ENCODE results near the gene HHIPL2.

Gene HHIPL2

DNA sequence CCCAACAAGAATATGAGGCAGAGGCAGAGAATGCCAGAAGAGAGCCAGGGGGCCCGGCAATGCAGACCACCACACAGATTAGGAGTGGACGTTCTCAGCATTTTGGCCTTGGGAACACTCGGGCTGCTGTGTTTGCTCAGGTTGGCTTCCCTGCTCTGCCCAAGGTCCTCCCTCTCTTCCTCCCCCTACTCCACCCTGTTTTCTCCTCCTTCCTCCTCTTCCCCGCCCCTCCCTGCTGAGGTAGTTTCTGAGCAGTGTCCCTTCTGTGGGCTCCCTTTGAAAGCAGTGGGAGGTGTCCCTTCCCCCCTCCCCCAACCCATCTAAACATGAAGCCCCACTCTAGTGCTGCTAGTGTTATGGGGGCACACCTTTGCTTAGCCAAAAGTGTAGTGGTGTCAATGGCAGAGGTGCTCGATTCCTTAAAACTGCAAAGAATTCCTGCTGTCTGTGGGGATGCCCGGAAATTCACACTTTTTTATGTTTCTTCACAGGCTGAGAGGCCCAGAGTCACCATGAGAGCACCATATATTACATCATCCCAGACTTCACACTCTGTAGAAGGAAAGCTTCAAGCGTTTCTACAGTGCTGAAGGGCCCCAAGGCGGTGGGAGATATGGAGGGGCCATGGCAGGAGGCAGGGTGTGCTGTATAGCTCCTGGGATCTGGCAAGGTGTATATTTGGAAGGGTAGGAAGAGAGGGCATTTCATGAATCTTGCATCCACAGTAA is at the start of gene HHIPL2:
Gene HHIPL2 (minus strand): TSS at position 161 of the 728 bp plus-strand sequence. CDS start 60 bp downstream, at position 101.
- no peak for FAIRE-seq

DNA sequence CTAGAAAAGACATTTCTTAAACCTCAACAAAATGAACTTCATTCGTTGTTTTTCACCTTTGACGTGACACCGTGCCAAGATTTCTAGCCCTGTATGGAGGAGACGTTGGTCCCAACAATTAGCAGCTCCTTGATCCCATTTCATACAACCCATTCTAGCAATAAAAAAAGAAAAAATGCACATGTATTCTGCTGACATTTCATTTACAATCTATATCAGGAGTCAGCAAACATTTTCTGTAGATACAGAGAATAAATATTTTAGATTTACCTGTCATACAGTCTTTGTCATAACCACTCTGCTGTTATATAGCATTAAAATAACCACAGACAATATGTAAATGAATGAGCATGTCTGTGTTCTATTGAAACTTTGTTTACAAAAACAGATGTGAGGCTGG is 48.8 kb upstream of the HHIPL2 start:
- no peak for FAIRE-seq

DNA sequence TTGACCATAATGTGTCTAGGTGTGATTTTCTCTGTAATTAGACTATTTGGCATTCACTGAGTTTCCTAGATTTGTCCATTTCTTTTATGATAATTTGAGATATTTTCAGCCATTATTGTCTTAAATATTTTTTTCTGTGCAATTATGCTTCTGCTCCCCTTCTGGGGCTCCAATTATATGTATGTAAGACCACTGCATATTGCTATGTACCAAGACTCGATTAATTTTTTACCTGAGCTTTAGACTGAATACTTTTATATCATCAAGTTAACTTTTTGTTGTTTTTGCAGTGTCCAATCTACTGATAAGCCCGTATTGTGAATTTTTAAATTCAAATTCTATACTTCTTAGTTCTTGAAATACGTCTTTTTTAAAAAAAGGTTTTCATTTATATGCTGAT is 46.9 kb upstream of the HHIPL2 start:
- FAIRE-seq = no peak

DNA sequence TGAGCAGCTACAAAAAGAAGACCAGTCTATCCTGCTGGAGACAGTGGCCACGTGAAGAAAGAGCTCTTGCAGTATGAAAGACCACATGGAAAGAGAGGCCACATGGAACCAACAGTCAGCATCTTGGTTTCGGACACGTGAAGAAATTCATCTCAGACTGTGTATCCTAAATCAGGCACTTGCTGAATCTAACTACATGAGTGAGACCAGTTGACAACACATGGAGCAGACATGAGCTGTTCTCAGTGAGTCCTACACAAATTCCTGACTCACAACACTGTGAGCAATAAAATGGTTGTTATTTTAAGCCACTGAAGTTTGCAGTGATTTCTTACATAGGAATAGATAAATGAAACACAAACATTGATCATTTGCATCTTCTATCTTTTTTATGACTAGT is 44.3 kb upstream of the HHIPL2 start:
- no peak for FAIRE-seq

DNA sequence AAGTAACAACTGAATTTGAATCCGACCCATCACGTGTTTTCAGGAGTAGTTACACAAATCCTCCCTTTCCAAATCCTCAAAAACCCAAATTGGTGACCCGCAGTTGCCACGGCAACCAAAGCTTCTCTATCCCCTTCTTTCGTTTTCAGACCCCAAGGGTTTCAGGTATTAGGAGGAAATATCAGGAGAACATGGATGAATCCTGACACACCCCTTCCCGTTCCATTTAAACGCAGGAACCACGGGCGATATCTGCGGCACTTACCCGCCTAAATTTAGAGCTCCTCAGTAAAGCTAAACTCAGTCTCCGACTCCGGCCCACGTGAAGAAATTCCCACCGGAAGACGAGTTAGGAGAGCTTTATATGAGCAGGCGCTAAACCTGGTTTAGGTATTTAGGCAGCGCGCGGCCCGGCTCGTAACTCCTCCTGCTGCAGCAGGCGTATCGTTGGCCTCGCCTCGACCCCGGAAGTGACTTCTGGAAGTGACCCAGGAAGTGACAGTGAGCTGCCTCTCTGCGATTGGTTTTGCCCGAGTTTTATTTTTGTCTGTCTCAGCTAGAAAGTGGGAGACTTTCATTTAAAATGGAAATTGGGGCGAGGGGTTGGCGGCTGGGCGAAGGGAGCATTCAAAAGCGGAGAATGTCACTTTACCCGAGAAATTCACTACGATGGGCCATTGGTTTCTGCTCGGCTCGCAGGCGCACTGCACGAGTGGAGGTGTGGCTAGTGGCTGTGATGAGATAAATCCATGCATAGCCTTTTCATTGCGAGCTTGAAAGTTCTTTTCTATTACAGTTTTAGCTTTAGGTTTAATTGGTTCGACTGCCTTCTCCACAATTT is 41.8 kb upstream of the HHIPL2 start, which contains the start of gene TAF1A:
Gene TAF1A (minus strand): TSS at position 472 of the 841 bp plus-strand sequence.
- peak; percentile 95 for FAIRE-seq

DNA sequence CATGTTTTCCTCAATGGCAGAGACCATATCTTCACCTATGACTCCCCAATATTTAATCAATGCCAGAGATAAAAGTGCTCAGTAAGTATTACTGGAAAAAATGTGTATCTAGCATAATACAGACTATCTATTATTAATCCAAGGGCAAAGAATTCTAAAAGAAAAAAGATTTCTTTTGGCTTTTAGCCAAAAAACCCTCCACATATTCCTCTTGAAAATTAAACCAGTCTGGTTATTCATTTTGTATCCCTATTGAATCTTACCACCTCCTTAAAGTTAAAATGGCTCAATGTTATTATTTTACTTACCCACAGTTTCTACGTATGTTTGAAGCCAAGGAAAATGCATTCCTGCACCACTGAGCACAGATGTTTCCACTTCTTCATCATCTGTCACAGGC is 40.2 kb upstream of the HHIPL2 start:
- no peak for FAIRE-seq

DNA sequence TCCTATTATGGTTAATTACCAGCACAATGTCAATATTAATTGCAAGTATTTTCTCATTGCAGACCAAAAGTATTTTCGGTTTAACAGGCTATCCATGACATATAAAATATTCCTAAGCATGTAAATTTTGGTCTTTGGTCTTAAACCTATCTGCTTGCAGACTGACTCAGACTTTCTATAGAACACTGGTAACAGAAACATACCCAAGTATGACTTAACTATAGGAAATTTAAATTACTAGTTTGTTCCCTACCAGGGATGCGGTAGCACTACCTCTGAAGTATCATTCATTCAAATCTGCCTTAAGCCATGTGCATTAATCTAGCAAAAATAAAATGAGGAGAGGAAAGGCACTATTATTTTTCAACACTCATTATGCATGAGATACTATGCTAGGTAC is 38.9 kb upstream of the HHIPL2 start:
- FAIRE-seq = no peak

DNA sequence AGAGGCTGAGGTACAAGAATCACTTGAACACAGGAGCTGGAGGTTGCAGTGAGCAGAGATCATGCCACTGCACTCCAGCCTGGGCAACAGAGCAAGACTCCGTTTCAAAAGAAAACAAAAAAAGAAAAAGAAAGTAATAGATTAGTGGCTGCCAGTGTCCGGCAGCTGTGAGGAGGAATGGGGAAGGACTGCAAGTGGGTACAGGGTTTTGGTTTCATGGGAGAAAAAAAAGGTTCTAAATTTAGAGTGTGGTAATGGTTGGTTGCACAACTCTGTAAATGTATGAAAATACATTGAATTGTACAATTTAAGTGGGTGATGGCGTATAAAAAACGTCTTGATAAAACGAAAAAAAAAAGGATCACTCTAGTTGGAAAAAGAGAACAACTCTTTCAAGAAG is 35.2 kb upstream of the HHIPL2 start:
- FAIRE-seq = no peak

DNA sequence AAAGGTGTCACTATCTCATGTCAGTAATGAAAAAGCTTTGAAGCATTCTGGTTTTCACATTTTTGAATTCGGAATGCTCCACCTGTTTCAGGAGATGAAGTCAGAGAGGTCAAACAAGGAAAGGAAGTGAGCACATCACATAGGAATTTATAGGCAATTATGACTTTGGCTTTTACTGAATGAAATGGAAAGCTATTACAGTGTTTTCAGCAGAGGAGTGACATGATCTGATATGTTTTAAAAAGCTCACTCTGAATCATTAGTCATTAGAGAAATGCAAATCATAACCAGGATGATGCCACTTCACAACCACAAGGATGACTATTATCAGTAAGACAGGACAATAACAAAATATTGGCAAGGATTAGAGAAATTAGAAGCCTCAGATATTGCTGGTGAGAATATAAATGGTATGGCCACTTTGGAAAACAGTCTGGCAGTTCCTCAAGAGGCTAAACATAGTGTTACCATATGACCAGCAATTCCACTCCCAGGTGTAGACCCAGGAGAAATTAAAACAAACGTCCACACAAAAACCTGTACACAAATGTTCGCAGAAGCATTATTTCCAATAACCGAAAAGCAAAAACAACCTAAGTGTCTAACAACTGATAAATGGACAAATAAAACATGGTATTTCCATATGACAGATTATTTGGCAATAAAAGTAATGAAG is 34.3 kb upstream of the HHIPL2 start:
- no peak for FAIRE-seq

DNA sequence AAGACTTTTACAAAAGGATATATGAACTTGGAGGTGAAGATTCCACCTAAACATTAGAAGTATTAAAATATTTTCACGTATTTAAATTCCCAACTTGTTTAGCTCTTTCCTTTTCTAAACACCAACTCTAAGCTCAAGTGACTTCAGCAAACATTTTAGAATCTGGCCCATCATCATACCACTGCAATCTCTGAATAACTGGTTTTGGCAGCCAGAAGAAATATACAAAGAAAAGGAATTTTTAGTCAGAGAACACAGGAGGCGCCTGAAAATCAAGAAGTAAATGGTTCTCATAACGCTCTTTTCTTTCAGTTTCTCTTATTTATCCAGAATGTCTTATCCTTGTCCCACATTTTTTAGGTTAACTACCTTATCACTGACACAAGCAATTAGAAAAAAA is 31.4 kb upstream of the HHIPL2 start:
- no peak for FAIRE-seq

DNA sequence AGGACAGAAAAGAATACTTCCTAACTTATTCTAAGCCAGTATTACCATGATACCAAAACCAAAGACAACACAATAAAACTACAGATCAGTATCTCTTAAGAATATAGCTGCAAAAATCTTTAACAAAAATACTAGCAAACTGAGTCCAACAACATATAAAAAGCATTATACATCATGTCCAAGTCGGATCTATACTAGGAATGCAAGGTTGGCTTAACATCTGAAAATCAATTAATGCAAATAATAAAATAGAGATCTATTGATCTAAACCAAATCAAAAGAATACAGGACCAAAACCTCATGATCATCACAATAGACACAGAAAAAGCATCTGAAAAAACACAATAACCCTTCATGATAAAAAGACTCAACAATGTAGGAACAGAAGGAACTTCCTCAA is 22.9 kb upstream of the HHIPL2 start:
- FAIRE-seq = no peak

DNA sequence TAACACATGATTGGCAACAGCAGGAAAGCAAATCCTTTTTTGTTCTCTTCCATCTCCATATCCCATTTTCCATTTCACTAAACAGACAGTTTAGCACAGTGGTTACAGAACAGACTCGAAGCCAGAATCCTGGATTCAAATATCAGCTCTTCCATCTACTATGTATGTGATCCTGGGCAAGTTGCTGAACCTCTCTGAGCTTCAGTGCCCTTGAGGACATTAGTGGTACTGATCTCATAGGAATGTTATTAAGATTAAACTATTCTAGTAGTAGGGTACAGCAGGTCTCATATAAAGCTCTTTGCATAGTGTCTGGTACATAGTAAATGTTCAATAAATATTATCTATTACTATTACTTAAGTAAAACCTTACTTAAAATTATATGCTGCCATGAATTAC is 13.8 kb upstream of the HHIPL2 start:
- FAIRE-seq = no peak

DNA sequence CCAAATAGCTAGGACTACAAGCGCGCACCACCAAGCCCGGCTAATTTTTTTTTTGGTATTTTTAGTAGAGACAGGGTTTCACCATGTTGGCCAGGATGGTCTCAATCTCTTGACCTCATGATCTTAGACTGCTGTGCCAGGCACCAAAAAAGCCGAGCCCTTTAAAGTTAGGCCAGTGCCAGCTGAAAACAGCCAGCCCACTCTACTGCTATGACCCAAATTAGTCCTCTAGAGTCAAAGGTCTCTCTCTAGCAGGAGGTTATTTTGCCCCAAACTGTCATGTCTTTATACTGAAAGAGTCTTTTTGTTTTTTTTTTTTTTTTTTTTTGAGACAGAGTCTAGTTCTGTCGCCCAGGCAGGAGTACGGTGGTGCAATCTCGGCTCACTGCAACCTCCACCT is 9.7 kb upstream of the HHIPL2 start:
- FAIRE-seq = no peak

DNA sequence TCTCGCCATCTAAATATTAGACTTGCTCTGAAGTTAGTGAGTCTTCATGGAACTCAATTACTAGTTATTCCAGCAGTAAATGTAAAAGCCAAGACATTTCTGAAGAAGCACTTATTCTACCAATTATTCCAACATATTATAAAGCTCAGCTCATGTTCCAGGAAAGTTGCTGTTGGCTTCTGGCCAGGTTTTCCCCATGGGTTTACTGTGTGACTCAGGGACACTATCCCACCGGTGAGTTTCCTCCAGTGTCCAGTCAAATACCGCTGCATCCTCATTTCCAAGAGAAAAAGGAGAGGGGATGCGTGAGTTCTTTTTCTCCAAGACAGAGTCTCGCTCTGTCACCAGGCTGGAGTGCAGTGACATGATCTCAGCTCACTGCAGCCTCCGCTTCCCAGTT is 9.2 kb upstream of the HHIPL2 start:
- FAIRE-seq = no peak

DNA sequence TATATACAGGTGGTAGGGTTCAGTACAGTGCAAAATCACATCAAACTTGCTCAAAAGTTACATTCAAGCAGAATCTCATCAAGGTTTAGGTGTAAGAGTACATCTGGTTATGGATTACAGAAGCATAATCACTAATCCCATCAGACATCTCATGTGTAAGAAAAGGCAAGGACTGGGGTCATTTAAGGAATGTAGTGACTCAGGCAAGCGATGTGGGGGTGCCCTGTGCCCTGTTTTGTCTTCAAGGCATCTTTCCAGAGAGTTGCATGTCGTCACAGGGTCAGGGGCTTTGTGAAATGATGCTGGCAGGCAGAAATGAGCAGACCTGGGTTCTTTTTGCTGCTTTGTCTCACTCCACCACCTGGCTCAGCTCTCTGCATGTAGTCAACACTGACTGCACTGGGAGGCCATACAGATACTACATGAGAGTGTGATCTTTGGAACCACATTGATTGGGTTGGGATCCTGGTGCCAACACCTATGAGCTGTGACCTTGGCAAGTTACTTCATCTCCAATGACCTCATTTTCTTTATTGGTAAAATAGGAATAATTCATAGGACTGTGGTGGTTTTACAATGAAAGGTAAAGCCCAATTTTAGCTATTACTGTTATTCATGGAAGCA is 8.2 kb upstream of the HHIPL2 start:
- FAIRE-seq = no peak

DNA sequence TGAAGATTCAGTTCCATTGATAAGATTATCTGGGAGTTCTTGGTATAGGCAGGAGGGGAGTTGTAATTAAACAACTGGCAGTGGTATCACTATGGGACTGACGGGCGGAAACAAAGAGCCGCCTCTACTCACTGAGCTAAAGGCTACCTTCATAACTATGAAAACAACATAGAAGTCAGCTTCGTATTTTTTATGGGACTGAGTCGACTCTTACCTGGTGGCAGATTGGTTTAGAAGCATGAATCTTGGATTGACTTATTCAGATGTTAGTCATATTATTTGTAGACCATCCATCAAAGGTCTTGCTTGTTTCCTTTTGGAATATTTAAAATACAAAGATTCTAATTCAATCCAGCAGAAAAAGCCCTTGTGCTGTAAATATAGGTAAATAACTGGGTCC is 6.3 kb upstream of the HHIPL2 start:
- no peak for FAIRE-seq

DNA sequence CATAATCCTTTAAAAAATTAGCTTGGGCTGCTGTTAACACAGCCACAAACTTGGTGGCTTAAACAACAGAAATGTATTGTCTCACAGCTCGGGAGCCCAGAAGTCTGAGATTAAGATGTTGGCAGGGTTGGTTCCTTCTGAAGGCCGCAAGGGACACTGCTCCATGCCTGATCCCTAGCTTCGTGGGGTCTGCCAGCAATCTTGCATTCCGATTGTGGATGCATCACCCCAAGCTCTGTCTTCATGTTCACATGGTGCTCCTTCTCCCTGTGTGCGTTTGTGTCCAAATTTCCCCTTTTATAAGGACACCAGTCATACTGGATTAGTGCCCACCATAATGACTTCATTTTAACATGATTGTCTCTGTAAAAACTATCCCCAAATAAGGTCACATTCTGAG is 5.0 kb upstream of the HHIPL2 start:
- no peak for FAIRE-seq

DNA sequence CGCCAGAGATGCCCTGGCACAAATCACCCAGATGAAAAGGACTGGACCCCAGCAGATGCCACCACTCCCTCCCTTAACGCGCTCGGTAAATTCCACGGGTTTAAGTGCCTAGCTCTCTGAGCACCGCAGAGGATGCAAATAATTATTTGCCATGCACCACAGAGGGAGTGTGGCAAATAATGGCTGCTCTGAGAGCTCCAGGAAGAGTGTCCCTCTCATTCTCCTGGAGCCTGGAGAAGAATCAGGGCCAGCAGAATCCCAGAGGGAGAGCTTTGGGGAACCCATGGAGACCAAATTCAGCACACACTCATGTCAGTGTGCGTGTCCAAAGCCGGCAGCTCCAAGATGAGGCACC is 667 bp downstream of the HHIPL2 start:
- no peak for FAIRE-seq

DNA sequence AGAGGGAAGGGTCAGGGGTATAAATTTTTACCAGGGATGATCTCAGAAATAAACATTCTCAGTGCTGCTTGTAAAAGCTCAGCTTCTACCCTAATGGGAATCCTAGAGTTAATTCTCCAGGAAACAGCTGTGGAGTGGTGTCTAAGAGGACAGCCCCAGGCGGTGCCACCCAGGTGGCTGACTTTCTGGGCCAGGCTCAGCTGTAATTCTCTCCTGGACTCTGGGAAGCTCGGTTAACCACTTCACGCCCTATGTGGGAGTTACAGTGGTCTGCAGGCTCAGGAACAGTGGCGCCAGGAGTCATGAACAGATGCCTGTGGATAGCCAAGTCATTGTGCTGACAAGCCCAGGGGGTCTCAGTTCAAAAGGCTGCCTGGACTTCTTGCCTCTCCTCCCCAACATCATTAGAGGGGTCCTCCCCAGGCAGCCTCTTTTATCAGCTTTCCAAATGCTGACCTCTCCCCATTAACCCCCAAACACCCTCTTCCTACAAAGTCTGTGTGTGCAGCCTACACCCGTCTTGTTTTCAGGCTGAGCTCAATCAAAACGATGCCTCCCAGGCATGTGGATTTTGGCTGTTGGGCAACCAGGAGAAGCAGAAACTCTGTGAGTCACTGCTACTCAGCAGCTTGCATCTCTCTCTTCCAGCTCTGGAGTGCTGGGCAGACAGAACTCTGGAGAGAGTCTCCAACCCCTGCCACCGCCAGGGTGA is 1.2 kb downstream of the HHIPL2 start:
- FAIRE-seq = no peak

DNA sequence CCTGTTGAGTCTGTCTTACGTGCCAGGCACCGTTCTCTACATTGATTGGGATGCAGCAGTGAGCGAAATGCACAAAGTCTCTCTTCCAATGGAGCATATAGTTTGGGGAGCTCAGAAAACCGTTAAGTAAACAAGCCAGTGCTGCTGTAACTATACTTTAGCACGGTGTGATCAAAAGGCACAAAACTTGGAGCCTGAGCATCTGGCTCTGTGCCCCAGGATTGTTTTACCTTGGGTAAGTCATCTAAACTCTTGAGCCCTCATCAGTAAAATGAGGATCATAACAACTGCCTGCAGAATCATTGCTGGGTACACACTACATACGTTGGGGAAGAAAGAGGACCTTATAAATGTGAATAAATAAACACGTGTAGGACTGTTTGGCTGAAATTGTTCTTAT is 1.8 kb downstream of the HHIPL2 start:
- no peak for FAIRE-seq

DNA sequence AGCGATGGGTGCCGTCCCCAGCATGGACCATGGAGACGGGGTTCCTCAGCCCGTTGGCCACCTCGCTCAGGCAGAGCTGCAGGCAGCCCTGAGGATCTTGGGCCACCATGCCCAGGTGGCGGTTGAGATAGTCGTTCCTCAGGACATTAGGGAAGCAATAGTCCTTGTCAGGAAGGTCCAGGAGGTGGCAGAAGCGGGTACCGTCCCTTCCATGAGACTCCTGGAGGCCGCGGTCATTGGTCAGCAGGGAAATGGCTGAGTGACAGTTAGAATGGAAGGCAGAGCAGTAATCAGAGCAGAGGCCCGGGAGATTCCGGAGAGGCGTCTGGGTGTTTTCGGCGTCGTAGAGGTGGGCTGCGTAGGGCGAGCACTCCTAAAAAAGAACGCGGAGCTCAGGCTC is 4.1 kb downstream of the HHIPL2 start:
- no peak for FAIRE-seq

DNA sequence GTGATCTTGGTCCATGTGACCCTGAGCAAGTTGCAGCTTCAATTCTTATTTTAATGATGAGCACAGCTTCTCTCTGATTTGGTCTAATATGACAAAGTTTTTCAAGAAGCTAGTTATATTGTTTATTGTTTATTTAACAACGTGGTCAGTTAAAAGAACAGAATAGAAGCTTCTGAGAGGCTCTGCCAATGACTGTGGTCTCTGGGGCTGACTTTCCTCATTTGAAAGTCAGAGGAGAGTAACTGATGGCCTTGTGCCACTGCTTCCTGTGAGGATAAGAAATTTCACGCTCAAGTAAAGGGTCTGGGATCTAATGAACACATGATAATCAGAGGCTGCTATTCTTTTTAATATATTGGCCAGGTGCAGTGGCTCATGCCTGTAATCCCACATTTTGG is 7.3 kb downstream of the HHIPL2 start:
- no peak for FAIRE-seq

Data from G401.6 (cell line).